PC-3 (cell line): ENCODE data around the gene NAT16.

ENCODE experiments used
- CTCF ChIP-seq: fragments of 300-600 bp; sonication (generic); conservative IDR thresholded peaks from 2 replicates; pipeline ENCODE4 v1.5.1; 2017; ENCODE audit warnings: antibody characterized with exemption, low read depth, mild to moderate bottlenecking, low read length
- EZH2 ChIP-seq: fragments of 300-600 bp; sonication (generic); IDR thresholded peaks from one replicate; pipeline ENCODE4 v1.6.1; 2017; ENCODE audit warnings: antibody characterized with exemption, mild to moderate bottlenecking, low read length; ENCODE audit not compliant: unreplicated experiment
- EZH2phosphoT487 ChIP-seq: fragments of 300-600 bp; sonication (generic); IDR thresholded peaks from 2 replicates; pipeline ENCODE4 v1.6.1; 2018; ENCODE audit warnings: mild to moderate bottlenecking, antibody characterized with exemption, low read length, borderline replicate concordance

GRCh38 chr7:101168412-101169049, 11.6 kb downstream of the NAT16 start:
- TF ChIP-seq CTCF (no peak), EZH2phosphoT487 (no peak), EZH2 (no peak)
